Esophagus squamous epithelium (tissue), 4 donors: ENCODE results near the gene CDYL.

Experiments used
- POLR2A ChIP-seq, 4 donors: fragments of 450-650 bp; IDR thresholded peaks; one replicate each; pipeline ENCODE4 v1.6.1; 2017; ENCODE audit warnings: antibody characterized with exemption in 4 of 4, mild to moderate bottlenecking in 4 of 4, moderate library complexity in 3 of 4
- TF ChIP-seq, protein P1 (sequence below), 6 experiments: fragments of 450-650 bp in 4 of 6; fragments of 200-600 bp in 2 of 6; sonication (generic) in 2 of 6; IDR thresholded peaks; one replicate each; pipeline ENCODE4 v1.5.1; 2016 to 2019; ENCODE audit warnings: antibody characterized with exemption in 6 of 6, mild to moderate bottlenecking in 4 of 6, moderate library complexity in 4 of 6

DNA sequence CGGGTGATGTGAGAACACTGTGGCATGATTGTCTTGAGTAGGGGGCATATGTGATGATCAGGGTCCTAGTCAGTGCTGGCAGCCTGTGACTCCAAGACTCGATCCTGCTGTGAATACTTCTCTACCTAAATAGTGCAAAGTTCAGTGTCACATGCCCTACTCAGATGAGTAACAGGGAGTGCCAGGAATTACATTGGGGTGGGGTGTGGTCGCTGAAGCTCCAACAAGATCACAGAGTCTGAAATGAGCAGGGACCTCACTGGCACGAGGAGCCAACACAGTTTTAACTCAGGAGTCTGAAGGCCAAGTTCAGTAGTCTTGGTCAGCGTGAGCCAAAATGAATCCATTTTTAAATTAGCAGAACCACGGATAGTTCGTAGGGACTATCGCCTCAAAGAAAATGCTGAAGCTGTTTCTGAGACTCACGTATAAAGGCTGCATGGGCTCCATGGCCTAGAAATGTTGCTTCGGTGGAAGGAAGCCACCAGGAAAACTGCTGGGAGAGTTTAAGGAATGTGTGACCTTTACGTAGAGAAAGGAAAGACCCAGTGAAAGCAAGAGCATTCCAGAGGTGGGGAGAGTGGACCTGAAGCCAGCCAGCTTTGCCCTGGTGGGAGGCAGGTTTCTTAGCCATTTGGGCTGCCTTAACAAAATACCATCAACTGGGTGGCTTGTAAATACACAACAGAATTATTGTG is 155.5 kb downstream of the CDYL start:
- TF ChIP-seq, protein P1, sequence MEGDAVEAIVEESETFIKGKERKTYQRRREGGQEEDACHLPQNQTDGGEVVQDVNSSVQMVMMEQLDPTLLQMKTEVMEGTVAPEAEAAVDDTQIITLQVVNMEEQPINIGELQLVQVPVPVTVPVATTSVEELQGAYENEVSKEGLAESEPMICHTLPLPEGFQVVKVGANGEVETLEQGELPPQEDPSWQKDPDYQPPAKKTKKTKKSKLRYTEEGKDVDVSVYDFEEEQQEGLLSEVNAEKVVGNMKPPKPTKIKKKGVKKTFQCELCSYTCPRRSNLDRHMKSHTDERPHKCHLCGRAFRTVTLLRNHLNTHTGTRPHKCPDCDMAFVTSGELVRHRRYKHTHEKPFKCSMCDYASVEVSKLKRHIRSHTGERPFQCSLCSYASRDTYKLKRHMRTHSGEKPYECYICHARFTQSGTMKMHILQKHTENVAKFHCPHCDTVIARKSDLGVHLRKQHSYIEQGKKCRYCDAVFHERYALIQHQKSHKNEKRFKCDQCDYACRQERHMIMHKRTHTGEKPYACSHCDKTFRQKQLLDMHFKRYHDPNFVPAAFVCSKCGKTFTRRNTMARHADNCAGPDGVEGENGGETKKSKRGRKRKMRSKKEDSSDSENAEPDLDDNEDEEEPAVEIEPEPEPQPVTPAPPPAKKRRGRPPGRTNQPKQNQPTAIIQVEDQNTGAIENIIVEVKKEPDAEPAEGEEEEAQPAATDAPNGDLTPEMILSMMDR (IDR thresholded peaks at IDR 0.05): no peak
- no peak for TF ChIP-seq POLR2A (IDR thresholded peaks at IDR 0.05)
